HTR-8/SVneo (cell line): Measurements from ENCODE around the gene TPPP3.
"Not testable (repeated sequence)": the region's sequence is repeated elsewhere in the genome, so short reads cannot be mapped to it uniquely, and the experiment has no call there.

Experiments used
- DNase-seq: peaks from one replicate; pipeline ENCODE4 v3.0.0; 2011; ENCODE audit warnings: low spot score, mixed read lengths; ENCODE audit not compliant: insufficient read length
- FAIRE-seq: peaks from 2 replicates; lab custom pipeline; 2011; peaks lifted over from hg19 to GRCh38; lab: Jason Lieb, UNC

Gene TPPP3

DNA sequence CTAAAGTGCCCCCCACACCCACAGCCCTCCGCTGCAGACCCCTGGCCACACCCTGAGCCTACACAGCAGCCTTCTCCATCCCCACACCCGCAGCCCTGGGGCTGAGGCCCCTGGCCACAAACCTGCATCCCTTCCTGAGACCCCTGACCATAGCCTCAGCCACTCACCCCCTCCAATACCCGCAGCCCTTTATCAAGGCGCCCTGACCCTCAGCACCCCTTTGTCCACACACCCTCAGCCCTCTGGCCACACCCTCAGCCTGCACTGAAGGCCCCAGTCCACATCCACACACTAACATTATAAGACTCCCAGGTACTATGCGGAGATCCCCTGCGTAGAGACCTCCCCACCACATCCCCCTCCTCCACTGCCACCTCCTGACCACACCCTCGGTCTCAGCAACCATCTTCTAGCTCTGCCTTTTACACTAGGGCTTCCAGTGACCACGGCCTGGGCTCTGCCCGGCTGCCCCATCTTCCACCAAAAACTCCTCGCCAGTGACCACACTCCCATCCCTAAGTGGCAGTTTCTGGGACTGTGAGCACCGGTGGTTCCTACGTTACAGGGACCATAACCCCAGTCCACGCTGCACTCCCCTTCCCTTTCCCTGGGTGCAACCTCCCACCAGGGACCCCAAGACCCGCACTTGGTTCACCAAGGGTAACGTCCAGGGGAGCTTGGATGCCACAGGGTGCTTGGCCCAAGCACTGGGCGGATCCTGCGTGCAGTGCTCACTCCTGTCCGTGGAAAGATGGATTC is 818 bp downstream of the TPPP3 start:
- FAIRE-seq (peak; percentile 72), DNase-seq (no peak)

DNA sequence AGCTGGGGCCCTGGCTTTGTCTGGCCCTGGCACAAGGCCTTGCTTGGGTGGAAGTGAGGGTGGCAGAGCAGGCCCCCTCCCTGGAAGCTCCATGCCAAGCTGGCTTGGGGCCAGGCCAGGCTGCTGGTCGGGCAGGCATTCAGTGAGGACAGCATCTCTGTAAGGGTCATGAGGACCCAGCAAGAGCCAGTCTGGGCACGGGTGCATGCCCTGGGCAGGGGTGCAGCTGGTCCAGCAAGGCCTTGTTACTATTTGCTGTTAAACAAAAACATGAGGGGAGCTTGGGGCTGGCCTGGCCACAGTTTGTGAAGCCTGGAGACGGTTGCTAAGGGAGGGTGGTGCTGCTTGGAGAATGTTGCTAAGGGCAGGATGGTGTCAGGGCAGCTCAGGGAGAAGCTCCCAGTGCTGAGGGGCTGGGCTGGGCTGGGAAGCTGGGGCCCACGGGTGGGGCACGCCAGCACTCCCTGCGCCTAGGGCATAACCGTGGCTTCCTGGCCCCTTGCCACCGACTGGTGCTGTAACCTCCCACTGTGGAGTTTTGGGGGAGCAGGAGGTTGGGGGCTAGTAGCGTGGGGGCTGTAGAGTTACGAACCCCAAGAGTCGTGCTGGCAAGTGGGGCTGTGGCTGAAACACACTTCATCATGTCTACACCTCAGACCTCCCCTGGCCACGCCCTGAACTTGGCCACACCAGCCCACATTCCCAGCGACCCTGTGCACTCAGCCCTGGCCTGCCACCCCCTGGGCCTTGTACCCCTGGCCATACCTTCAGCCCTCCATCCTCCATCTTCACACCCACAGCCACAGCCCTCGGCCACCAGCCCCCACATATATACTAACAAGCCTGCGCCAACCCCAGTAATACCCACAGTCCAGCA is 1.6 kb downstream of the TPPP3 start:
- no peak for FAIRE-seq
- DNase-seq: no peak

DNA sequence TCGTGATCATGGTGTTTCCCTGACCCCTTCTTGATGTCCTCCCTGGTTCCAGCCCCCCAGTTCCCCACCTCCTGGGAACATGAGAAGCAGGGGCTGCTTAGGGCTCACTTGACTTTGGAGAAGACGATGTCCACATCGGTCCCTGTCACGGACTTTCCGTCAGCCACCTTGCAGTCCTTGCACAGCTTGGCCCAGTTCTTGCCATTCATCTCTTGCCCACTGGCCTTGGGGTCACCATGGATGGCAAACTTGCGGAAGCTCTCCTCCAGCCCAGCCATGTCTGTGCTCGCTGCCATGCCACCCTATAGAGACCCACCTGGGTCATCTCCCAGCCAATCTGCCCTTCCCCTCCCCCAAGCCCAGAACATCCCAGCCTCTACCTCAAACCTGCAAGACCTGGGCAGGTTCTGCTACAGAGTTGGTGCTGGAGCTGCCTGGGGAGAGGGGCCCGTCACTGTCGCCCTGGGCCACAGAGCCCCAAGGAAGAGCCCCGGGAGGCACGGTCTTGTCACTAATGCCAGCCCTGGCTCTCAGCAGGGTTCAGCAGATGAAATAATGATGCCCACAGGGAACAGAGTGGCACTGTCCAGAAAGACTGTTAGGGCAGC is 2.4 kb downstream of the TPPP3 start:
- FAIRE-seq: no peak

DNA sequence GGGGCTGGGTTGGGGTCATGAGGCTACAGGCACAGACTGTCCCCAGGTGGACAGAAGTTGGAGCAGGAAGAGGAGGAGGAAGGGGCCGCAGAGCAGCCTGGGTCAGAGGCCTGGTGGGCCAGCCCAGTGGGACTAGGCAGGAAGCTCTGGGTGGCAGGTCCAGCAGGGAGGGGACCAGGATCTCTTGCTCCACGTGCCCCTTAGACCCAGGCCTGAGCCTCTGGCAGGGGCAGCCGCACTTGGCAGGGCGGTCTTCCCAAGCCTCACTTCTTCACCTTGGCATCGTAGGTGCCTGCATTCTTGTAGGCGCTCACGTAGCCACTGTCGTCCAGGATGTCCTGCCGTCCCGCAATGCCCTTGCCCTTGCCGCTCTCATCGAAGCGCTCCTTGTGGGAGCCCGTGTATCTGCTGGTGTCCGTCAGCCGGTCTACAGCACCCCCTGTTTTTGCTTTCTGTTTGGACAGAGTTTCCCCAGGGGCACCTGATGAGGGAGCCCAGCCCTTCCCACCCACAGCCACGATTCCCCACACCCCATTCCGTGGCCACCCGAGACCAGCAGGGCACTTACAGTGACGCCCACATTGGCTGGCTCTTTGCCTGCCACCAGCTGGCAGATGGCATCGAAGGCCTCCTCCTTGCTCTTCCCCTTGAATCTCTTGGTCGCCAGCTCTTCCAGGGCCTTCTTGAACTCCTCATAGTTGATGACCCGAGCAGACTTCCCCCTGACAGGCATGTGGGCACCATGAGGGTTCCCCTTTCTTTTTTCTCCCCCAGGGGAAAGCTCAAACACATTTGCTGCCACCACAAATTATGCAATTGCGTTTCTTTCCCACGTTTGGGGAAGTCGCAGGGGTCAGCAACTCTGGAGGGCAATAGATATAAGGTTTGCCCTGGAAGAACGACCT is 3.1 kb downstream of the TPPP3 start:
- FAIRE-seq: no peak
- DNase-seq: no peak

More for the DNA sequence above, 2.4 kb downstream of the TPPP3 start:
- no peak for DNase-seq

DNA sequence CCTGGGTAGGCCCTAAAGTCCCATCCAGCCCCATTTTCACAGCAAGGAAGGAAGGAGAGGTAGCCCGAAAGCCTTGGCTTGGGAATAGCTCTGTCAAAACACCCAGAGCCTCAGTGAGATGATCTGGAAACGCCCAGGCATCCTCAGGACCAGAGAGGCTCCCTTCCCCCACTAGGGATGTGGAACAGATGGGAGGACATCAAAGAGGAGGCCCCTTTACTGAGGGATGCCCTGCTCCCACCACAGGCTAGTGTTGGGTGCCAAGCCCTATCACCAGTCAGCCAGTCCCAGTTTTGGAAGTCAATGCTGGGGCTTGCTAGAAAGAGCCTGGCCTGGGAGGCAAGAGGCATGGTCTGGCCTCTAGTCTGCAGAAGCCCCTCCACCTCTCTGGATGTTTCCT is 4.7 kb downstream of the TPPP3 start:
- DNase-seq (no peak), FAIRE-seq (peak; percentile 13)

DNA sequence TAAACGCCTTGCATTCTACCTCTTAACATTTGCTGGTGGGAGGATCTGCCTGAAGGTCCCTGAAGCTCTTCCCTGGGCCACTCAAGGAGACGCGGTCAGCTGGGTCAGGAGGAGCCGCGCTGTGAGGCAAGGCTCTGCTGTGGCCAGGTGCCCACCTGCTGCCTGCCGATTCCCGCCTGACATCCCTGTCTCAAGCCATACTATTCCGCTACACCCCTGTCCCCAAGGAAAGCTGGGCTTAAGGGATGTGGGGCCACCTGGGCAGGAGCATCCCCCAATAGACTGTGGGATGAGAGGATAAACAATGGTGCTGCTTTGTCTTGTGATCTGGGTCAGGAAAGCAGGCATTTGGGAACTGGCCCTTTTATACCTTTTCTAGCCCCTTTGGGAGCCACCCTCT is 5.1 kb downstream of the TPPP3 start:
- FAIRE-seq: no peak
- DNase-seq: no peak

DNA sequence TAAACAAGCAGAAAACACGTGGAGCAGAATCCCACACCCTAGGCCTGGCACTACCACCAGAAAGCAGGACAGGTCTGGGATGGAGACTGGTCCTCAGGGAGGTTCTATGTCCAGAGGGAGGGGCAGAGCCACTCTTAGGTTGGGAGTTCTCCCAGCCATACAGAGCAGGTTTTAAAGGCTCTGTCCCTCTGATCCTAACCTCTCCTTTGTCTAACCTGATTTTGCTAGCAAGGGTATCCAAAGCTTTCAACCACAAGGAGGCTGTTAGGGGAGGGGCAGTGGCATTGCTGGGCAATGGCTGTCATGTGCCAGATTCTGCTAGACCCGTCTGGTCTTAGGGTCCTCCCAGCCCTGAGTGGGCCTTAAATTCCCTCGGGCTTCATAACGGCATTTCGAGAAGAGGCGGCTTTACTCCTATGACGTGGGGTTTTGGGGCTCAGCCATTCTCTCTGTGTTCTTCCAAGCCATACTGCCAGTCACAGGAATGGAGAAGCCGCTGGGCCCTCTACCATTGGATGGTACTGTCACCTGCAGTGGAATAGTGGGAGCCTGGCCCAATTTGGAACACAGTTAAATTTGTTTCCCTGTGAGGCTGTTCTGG is 5.7 kb downstream of the TPPP3 start:
- FAIRE-seq: no peak
- no peak for DNase-seq

- FAIRE-seq: no peak
These were observed 6.3 kb downstream of the TPPP3 start for GRCh38 chr16:67386861-67387455.

DNA sequence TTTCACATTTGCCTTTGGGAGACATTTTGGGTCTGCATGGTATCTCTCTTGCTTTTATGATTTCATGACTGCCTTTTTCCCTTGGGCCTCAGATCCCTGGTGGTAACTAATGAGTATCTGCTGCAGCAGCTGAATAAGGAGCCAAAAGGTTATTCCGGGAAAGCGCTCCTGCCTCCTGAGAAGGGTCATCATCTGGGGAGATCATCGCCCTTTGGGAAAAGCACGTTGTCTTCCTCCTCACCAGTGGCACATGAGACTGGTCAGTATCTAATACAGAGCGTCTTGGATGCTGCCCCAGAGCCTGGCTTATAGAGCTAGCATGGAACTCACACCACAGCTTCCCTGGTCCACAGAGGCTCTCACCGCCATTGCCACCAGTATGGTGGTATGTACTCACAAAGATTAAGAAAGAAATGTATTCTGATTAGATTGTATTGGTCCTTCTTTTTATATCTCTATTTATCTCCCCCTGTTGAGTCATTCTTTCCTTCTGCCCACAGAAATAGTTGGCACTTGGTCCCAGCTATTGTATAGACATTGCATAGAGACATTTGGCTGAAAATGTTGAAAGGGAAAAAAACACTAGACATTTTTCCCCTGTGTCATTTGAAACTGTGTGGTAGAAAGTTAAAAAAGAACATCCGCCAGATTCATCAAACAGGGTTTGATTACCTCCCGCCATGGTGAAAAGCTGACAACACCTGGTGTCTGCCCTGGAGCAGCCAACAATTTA is 8.4 kb downstream of the TPPP3 start:
- no peak for FAIRE-seq

More at GRCh38 chr16:67386861-67387455, 6.3 kb downstream of the TPPP3 start:
- no peak for DNase-seq

GRCh38 chr16:67383284-67383683 is 10.0 kb downstream of the TPPP3 start:
- DNase-seq: no peak

More for the DNA sequence above, 8.4 kb downstream of the TPPP3 start:
- DNase-seq: no peak

DNA sequence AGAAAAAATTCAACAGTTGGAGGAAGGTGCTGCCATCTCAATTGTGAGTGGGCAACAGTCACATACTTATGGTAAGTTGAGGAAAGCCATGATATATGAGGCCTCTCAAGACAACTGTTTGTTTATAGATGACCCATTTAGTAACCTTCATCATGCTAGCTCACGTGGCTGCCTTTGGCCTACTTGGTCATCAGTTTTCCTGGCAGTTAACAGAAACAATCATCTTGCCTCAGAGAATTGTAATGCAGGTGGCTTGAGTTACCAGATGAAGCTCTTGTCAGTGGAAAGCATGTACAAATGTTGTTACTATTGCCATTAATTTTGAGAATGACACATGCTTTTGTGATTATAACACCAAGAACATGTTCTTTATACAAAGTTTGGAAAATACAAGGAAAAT is 14.7 kb downstream of the TPPP3 start:
- no peak for DNase-seq

More at GRCh38 chr16:67383284-67383683, 10.0 kb downstream of the TPPP3 start:
- FAIRE-seq: no peak

GRCh38 chr16:67376012-67376411 is 17.3 kb downstream of the TPPP3 start:
- not testable (repeated sequence) for FAIRE-seq, DNase-seq

More for the DNA sequence above, 14.7 kb downstream of the TPPP3 start:
- FAIRE-seq: no peak

DNA sequence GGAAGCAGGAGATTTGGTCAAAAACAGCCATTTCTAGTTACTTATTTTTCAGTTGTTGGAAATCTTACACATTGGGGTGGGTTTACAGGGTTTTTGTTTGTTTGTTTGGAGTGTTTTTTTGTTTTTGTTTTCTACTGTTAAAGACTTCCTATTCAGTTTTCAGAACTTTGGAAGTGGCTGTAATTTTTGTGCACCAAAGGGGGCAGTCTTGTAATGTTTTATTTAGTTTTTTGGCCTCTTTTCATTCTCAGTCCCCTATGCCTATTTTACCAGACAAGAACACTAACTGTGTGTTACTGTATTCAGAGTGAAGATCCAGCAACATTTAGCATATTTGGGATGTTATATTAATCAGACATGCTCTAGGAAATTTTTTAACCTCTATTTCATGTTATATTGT is 20.6 kb downstream of the TPPP3 start:
- DNase-seq: no peak
- FAIRE-seq: no peak

DNA sequence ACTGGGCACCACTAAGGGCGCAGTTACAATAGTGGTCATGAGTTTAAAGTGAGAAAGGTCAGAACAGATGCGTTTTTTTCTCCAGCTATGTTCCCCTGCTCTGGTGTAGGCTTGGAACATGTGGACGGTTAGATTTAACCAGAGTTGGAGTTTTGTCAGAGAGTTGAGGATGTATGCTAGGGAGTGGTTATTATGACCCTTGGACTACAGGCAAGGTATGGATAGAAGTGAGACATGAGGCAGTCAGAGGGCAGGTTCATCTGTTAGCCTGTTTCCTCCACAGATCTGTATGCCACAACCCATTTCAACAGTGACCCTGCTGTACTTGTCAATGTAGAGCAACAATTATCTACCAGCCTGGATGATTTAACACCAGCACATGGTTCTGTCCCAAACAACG is 22.6 kb downstream of the TPPP3 start:
- no peak for DNase-seq
- no peak for FAIRE-seq

DNA sequence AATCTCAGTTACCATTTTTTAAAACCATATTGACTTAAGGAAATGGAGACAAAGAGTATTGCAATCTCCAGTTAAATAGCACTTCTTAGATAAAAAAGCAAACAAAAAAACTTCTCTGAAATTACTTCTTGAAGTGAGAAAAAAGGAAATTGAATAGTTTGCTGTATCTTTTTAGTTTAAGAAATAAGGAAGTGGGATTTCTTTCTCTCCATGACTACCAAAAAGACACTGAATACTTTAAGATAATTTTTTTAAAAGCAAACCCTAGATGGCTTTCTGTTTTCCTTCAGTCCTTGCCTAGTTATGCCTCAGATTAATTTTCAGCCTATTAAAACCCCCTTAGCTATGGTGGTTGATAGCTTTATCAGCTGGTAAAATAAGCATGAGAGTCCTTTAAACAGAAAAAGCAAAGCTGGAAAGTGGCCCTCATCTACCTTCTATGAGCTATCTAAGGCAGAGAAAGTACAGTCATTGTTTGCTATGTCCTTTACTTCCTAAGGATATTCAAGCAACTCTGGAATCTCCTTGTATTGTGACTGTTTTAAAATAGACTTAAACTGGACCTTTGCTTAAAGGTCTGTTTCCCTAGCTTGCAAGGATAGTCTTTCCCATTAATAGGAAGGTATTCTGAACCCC is 28.6 kb downstream of the TPPP3 start:
- DNase-seq (no peak), FAIRE-seq (no peak)

DNA sequence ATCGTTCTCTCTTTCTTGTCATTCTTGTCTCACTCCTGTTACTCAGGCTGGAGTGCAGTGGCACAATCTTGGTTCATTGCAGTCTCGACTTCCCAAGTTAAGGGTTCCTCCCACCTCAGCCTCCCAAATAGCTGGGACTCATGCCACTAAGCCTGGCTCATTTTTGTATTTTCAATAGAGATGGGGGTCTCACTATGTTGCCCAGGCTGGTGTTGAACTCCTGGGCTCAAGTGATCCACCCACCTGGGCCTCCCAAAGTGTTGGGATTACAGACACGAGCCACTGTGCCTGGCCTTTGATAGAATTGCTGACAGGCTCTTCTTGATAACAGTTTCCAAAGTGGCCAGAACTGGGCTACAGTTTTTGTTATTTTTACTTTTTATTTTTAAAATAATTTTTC is 32.3 kb downstream of the TPPP3 start:
- FAIRE-seq (no peak), DNase-seq (no peak)

- not testable (repeated sequence) for FAIRE-seq, DNase-seq
These were observed 33.6 kb downstream of the TPPP3 start for GRCh38 chr16:67359540-67360269.
